ENCODE data around the gene ARHGEF35. TPM values are rescaled to one million over a fixed set of nuclear protein-coding genes. Genes with fewer than 3 reads are reported as not detected.
"Not testable (repeated sequence)": the region's sequence is repeated elsewhere in the genome, so short reads cannot be mapped to it uniquely, and the experiment has no call there.

Gene ARHGEF35
- total and polyA plus RNA-seq, 4 experiments from 2014 or later: 2.0 to 5.2 (median 3.8) TPM

GRCh38 chr7:144178380-144179164 is 17.1 kb downstream of the ARHGEF35 start:
- H3K27me3 ChIP-seq (ENCODE audit: insufficient read depth, low read length); H3K36me3 ChIP-seq (ENCODE audit: insufficient read depth, low read length); H3K27ac Mint-ChIP-seq; H3K4me1 ChIP-seq (ENCODE audit: insufficient read depth, low read length); H3K27ac ChIP-seq (ENCODE audit: low read depth, low read length); H3K27me3 Mint-ChIP-seq; H3K9me3 ChIP-seq (ENCODE audit: control insufficient read depth in 1 of 2, low read length in 2 of 2); H3K9me3 Mint-ChIP-seq; H3K4me3 Mint-ChIP-seq; intact Hi-C loops (cut with micrococcal nuclease); H3K36me3 Mint-ChIP-seq; POLR2A ChIA-PET (ENCODE audit: partially characterized antibody); H3K4me1 Mint-ChIP-seq; H3K4me3 ChIP-seq (ENCODE audit: low read length in 2 of 2): not testable (repeated sequence)
- CTCF ChIA-PET (ENCODE audit: partially characterized antibody): interaction anchor here (1.1 to 2.5 kb wide), 4 partner anchors 9 to 215 kb away, joined by 4 to 27 read pairs (median 10); no protein-coding TSS in a partner anchor
- DNase-seq: peak; percentile 38 to 57 (median 41)

- Mint-ChIP-seq H3K36me3 (peaks cover 0 to 6% of the 10 kb centered on the region in 2 donors), H3K4me3 (no peak overlapping the region), H3K9me3 (peaks cover 0 to 13% (median 7%) of the 10 kb centered on the region in 8 donors), H3K27ac (no peak overlapping the region), H3K4me1 (no peaks in the 10 kb centered on the region), H3K27me3 (peaks cover 9 to 10% of the 10 kb centered on the region in 2 donors)
- Histone ChIP-seq H3K27me3 (ENCODE audit: insufficient read depth, low read length) (no peaks in the 10 kb centered on the region), H3K4me1 (ENCODE audit: insufficient read depth, low read length) (no peaks in the 10 kb centered on the region), H3K4me3 (ENCODE audit: low read length in 2 of 2) (no peak overlapping the region), H3K36me3 (ENCODE audit: insufficient read depth, low read length) (no peaks in the 10 kb centered on the region), H3K27ac (ENCODE audit: low read depth, low read length) (no peak overlapping the region), H3K9me3 (ENCODE audit: control insufficient read depth in 1 of 2, low read length in 2 of 2) (no peaks in the 10 kb centered on the region)
- CTCF ChIA-PET (ENCODE audit: partially characterized antibody): interaction anchor here (0.9 to 2.2 kb wide), 4 partner anchors 40 to 219 kb away, joined by 3 to 8 read pairs (median 4); no protein-coding TSS in a partner anchor
- intact Hi-C loops (cut with micrococcal nuclease): no loop called here
- POLR2A ChIA-PET (ENCODE audit: partially characterized antibody): no interaction called here
- DNase-seq: no peak
These were observed 21.0 kb downstream of the ARHGEF35 start for GRCh38 chr7:144174613-144175012.

- H3K27ac ChIP-seq (ENCODE audit: low read depth, low read length); H3K4me3 Mint-ChIP-seq; H3K4me3 ChIP-seq (ENCODE audit: low read length in 2 of 2); H3K27me3 Mint-ChIP-seq; DNase-seq; H3K4me1 ChIP-seq (ENCODE audit: insufficient read depth, low read length); H3K4me1 Mint-ChIP-seq; H3K27ac Mint-ChIP-seq; H3K36me3 Mint-ChIP-seq; H3K36me3 ChIP-seq (ENCODE audit: insufficient read depth, low read length); H3K27me3 ChIP-seq (ENCODE audit: insufficient read depth, low read length); CTCF ChIA-PET (ENCODE audit: partially characterized antibody); intact Hi-C loops (cut with micrococcal nuclease); H3K9me3 ChIP-seq (ENCODE audit: control insufficient read depth in 1 of 2, low read length in 2 of 2); POLR2A ChIA-PET (ENCODE audit: partially characterized antibody): not testable (repeated sequence)
- peaks cover 0 to 13% (median 8%) of the 10 kb centered on the region in 8 donors for H3K9me3 Mint-ChIP-seq
These were observed 23.9 kb downstream of the ARHGEF35 start for GRCh38 chr7:144171594-144172350.

GRCh38 chr7:144164784-144165183 is 30.8 kb downstream of the ARHGEF35 start:
- H3K27ac ChIP-seq (ENCODE audit: low read depth, low read length): no peak overlapping the region
- Mint-ChIP-seq H3K4me3 (no peak overlapping the region), H3K36me3 (no peaks in the 10 kb centered on the region), H3K9me3 (peaks cover 0 to 4% (median 0%) of the 10 kb centered on the region in 8 donors), H3K4me1 (no peaks in the 10 kb centered on the region), H3K27ac (no peak overlapping the region), H3K27me3 (peaks cover 9 to 11% of the 10 kb centered on the region in 2 donors)
- H3K9me3 ChIP-seq (ENCODE audit: control insufficient read depth in 1 of 2, low read length in 2 of 2): no peaks in the 10 kb centered on the region
- no peak for DNase-seq
- H3K4me3 ChIP-seq (ENCODE audit: low read length in 2 of 2): no peak overlapping the region
- ChIA-PET POLR2A (ENCODE audit: partially characterized antibody) (no interaction called here), CTCF (ENCODE audit: partially characterized antibody) (no interaction called here)
- H3K4me1 ChIP-seq (ENCODE audit: insufficient read depth, low read length): no peaks in the 10 kb centered on the region
- intact Hi-C loops (cut with micrococcal nuclease): no loop called here
- H3K27me3 ChIP-seq (ENCODE audit: insufficient read depth, low read length): no peaks in the 10 kb centered on the region
- no peaks in the 10 kb centered on the region for H3K36me3 ChIP-seq (ENCODE audit: insufficient read depth, low read length)

GRCh38 chr7:144158861-144159260 is 36.8 kb downstream of the ARHGEF35 start:
- Histone ChIP-seq H3K27ac (ENCODE audit: low read depth, low read length) (no peak overlapping the region), H3K4me1 (ENCODE audit: insufficient read depth, low read length) (no peaks in the 10 kb centered on the region), H3K36me3 (ENCODE audit: insufficient read depth, low read length) (no peaks in the 10 kb centered on the region), H3K27me3 (ENCODE audit: insufficient read depth, low read length) (no peaks in the 10 kb centered on the region), H3K9me3 (ENCODE audit: control insufficient read depth in 1 of 2, low read length in 2 of 2) (no peaks in the 10 kb centered on the region), H3K4me3 (ENCODE audit: low read length in 2 of 2) (no peak overlapping the region)
- H3K27ac Mint-ChIP-seq: no peak overlapping the region
- ChIA-PET CTCF (ENCODE audit: partially characterized antibody) (no interaction called here), POLR2A (ENCODE audit: partially characterized antibody) (no interaction called here)
- H3K4me3 Mint-ChIP-seq: no peak overlapping the region
- no peak for DNase-seq
- H3K36me3 Mint-ChIP-seq: no peaks in the 10 kb centered on the region
- intact Hi-C loops (cut with micrococcal nuclease): no loop called here
- H3K27me3 Mint-ChIP-seq: peaks cover 8 to 15% of the 10 kb centered on the region in 2 donors
- no peaks in the 10 kb centered on the region for H3K4me1 Mint-ChIP-seq
- H3K9me3 Mint-ChIP-seq: no peaks in the 10 kb centered on the region

GRCh38 chr7:144148224-144148827 is 47.3 kb downstream of the ARHGEF35 start:
- Histone ChIP-seq H3K4me3 (ENCODE audit: low read length in 2 of 2) (no peak overlapping the region), H3K27ac (ENCODE audit: low read depth, low read length) (no peak overlapping the region), H3K4me1 (ENCODE audit: insufficient read depth, low read length) (no peaks in the 10 kb centered on the region), H3K27me3 (ENCODE audit: insufficient read depth, low read length) (no peaks in the 10 kb centered on the region), H3K9me3 (ENCODE audit: control insufficient read depth in 1 of 2, low read length in 2 of 2) (no peaks in the 10 kb centered on the region), H3K36me3 (ENCODE audit: insufficient read depth, low read length) (no peaks in the 10 kb centered on the region)
- ChIA-PET CTCF (ENCODE audit: partially characterized antibody) (no interaction called here), POLR2A (ENCODE audit: partially characterized antibody) (no interaction called here)
- no peak for DNase-seq
- H3K27me3 Mint-ChIP-seq: peaks cover 5 to 15% of the 10 kb centered on the region in 2 donors
- H3K9me3 Mint-ChIP-seq: peaks cover 6 to 57% (median 36%) of the 10 kb centered on the region in 8 donors
- H3K27ac Mint-ChIP-seq: no peak overlapping the region
- no peaks in the 10 kb centered on the region for H3K4me1 Mint-ChIP-seq
- intact Hi-C loops (cut with micrococcal nuclease): no loop called here
- H3K4me3 Mint-ChIP-seq: no peak overlapping the region
- peaks cover 10 to 13% of the 10 kb centered on the region in 2 donors for H3K36me3 Mint-ChIP-seq

- H3K4me3 ChIP-seq (ENCODE audit: low read length in 2 of 2): no peak overlapping the region
- H3K27me3 Mint-ChIP-seq: peaks cover 4 to 5% of the 10 kb centered on the region in 2 donors
- no peak overlapping the region for H3K27ac ChIP-seq (ENCODE audit: low read depth, low read length)
- peaks cover 10 to 13% of the 10 kb centered on the region in 2 donors for H3K36me3 Mint-ChIP-seq
- no peaks in the 10 kb centered on the region for H3K4me1 Mint-ChIP-seq
- H3K9me3 Mint-ChIP-seq: peaks cover 6 to 39% (median 20%) of the 10 kb centered on the region in 8 donors
- CTCF ChIA-PET (ENCODE audit: partially characterized antibody): no interaction called here
- no peaks in the 10 kb centered on the region for H3K9me3 ChIP-seq (ENCODE audit: control insufficient read depth in 1 of 2, low read length in 2 of 2)
- H3K4me3 Mint-ChIP-seq: no peak overlapping the region
- intact Hi-C loops (cut with micrococcal nuclease): no loop called here
- H3K36me3 ChIP-seq (ENCODE audit: insufficient read depth, low read length): no peaks in the 10 kb centered on the region
- H3K27ac Mint-ChIP-seq: no peak overlapping the region
- POLR2A ChIA-PET (ENCODE audit: partially characterized antibody): no interaction called here
- H3K4me1 ChIP-seq (ENCODE audit: insufficient read depth, low read length): no peaks in the 10 kb centered on the region
- H3K27me3 ChIP-seq (ENCODE audit: insufficient read depth, low read length): no peaks in the 10 kb centered on the region
- DNase-seq: no peak
These were observed 51.2 kb downstream of the ARHGEF35 start for GRCh38 chr7:144144426-144144825.
